ENCODE results near the gene TIMELESS. TPM values are rescaled to one million over a fixed set of nuclear protein-coding genes. Genes with fewer than 3 reads are reported as not detected.

Gene TIMELESS
- total and polyA plus RNA-seq, 2 donors from 2014 or later = 5.5 to 9.2 TPM

- DNase-seq = no peak
- no peak for TF ChIP-seq CTCF (IDR thresholded peaks at IDR 0.05; ENCODE audit: borderline replicate concordance, extremely low read depth, insufficient read depth)
- no peak overlapping the region for H3K4me3 ChIP-seq (ENCODE audit: low read length in 3 of 3)
- intact Hi-C loops (cut with DNase I) = no loop called here
- no peaks in the 10 kb centered on the region for H3K27me3 ChIP-seq (ENCODE audit: control insufficient read depth, insufficient read depth, low read length)
- H3K4me1 ChIP-seq (ENCODE audit: control insufficient read depth in 2 of 3, insufficient read depth in 2 of 3, low read depth in 1 of 3, low read length in 3 of 3) = no peaks in the 10 kb centered on the region
- H3K36me3 ChIP-seq (ENCODE audit: control insufficient read depth in 2 of 3, insufficient read depth in 3 of 3, low read length in 3 of 3) = no peaks in the 10 kb centered on the region
- H3K27ac ChIP-seq (ENCODE audit: low read depth in 2 of 2, low read length in 2 of 2) = no peak overlapping the region
- H3K9ac ChIP-seq (ENCODE audit: low read length in 3 of 3) = no peak overlapping the region
- no peak for FAIRE-seq
- H3K9me3 ChIP-seq (ENCODE audit: control insufficient read depth in 2 of 3, insufficient read depth in 1 of 3, low read length in 3 of 3) = no peaks in the 10 kb centered on the region
These were observed 71.3 kb downstream of the TIMELESS start for GRCh38 chr12:56377989-56378316.

GRCh38 chr12:56377310-56377988, 71.8 kb downstream of the TIMELESS start:
- intact Hi-C loops (cut with DNase I) = no loop called here
- no peak for TF ChIP-seq CTCF (IDR thresholded peaks at IDR 0.05; ENCODE audit: borderline replicate concordance, extremely low read depth, insufficient read depth)
- no peak for FAIRE-seq
- Histone ChIP-seq H3K4me1 (ENCODE audit: control insufficient read depth in 2 of 3, insufficient read depth in 2 of 3, low read depth in 1 of 3, low read length in 3 of 3) (no peaks in the 10 kb centered on the region), H3K27ac (ENCODE audit: low read depth in 2 of 2, low read length in 2 of 2) (no peak overlapping the region), H3K9ac (ENCODE audit: low read length in 3 of 3) (no peak overlapping the region), H3K4me3 (ENCODE audit: low read length in 3 of 3) (no peak overlapping the region), H3K27me3 (ENCODE audit: control insufficient read depth, insufficient read depth, low read length) (no peaks in the 10 kb centered on the region), H3K9me3 (ENCODE audit: control insufficient read depth in 2 of 3, insufficient read depth in 1 of 3, low read length in 3 of 3) (no peaks in the 10 kb centered on the region), H3K36me3 (ENCODE audit: control insufficient read depth in 2 of 3, insufficient read depth in 3 of 3, low read length in 3 of 3) (no peaks in the 10 kb centered on the region)
- DNase-seq = no peak

GRCh38 chr12:56375598-56376434, 73.4 kb downstream of the TIMELESS start:
- H3K36me3 ChIP-seq (ENCODE audit: control insufficient read depth in 2 of 3, insufficient read depth in 3 of 3, low read length in 3 of 3) = no peaks in the 10 kb centered on the region
- no peak overlapping the region for H3K4me3 ChIP-seq (ENCODE audit: low read length in 3 of 3)
- intact Hi-C loops (cut with DNase I) = no loop called here
- no peaks in the 10 kb centered on the region for H3K9me3 ChIP-seq (ENCODE audit: control insufficient read depth in 2 of 3, insufficient read depth in 1 of 3, low read length in 3 of 3)
- no peak for TF ChIP-seq CTCF (IDR thresholded peaks at IDR 0.05; ENCODE audit: borderline replicate concordance, extremely low read depth, insufficient read depth)
- peak in 1 of 5 donors; percentile 2 for DNase-seq
- H3K9ac ChIP-seq (ENCODE audit: low read length in 3 of 3) = no peak overlapping the region
- H3K27ac ChIP-seq (ENCODE audit: low read depth in 2 of 2, low read length in 2 of 2) = no peak overlapping the region
- H3K4me1 ChIP-seq (ENCODE audit: control insufficient read depth in 2 of 3, insufficient read depth in 2 of 3, low read depth in 1 of 3, low read length in 3 of 3) = no peaks in the 10 kb centered on the region
- no peaks in the 10 kb centered on the region for H3K27me3 ChIP-seq (ENCODE audit: control insufficient read depth, insufficient read depth, low read length)
- FAIRE-seq = no peak

Data from kidney (tissue), 14 donors.